ENCODE data around the gene CXCR6. TPM values are rescaled to one million over a fixed set of nuclear protein-coding genes. Genes with fewer than 3 reads are reported as not detected.

Gene CXCR6
- total RNA-seq, 2 donors from 2014 or later: not detected

GRCh38 chr3:45959201-45959600 is 15.9 kb downstream of the CXCR6 start:
- Histone ChIP-seq H3K27me3 (ENCODE audit: control insufficient read depth, insufficient read depth, low read length, poor library complexity, severe bottlenecking) (no peaks in the 10 kb centered on the region), H3K4me1 (ENCODE audit: control insufficient read depth, insufficient read depth, low read length) (no peaks in the 10 kb centered on the region), H3K9ac (ENCODE audit: extremely low read depth, low read length, poor library complexity, severe bottlenecking) (no peak overlapping the region), H3K4me3 (ENCODE audit: low read length) (no peak overlapping the region), H3K9me3 (ENCODE audit: control insufficient read depth, low read length) (no peaks in the 10 kb centered on the region), H3K27ac (ENCODE audit: low read depth, low read length) (no peak overlapping the region), H3K36me3 (ENCODE audit: control insufficient read depth, insufficient read depth, low read length) (peaks cover 81% of the 10 kb centered on the region)
- no peak overlapping the region for H3K4me3 Mint-ChIP-seq
- H3K27ac Mint-ChIP-seq: no peak overlapping the region
- TF ChIP-seq, protein P1, sequence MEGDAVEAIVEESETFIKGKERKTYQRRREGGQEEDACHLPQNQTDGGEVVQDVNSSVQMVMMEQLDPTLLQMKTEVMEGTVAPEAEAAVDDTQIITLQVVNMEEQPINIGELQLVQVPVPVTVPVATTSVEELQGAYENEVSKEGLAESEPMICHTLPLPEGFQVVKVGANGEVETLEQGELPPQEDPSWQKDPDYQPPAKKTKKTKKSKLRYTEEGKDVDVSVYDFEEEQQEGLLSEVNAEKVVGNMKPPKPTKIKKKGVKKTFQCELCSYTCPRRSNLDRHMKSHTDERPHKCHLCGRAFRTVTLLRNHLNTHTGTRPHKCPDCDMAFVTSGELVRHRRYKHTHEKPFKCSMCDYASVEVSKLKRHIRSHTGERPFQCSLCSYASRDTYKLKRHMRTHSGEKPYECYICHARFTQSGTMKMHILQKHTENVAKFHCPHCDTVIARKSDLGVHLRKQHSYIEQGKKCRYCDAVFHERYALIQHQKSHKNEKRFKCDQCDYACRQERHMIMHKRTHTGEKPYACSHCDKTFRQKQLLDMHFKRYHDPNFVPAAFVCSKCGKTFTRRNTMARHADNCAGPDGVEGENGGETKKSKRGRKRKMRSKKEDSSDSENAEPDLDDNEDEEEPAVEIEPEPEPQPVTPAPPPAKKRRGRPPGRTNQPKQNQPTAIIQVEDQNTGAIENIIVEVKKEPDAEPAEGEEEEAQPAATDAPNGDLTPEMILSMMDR (conservative IDR thresholded peaks at IDR 0.05): no peak
- no peak for DNase-seq
- no peaks in the 10 kb centered on the region for H3K9me3 Mint-ChIP-seq
- no peaks in the 10 kb centered on the region for H3K27me3 Mint-ChIP-seq (ENCODE audit: insufficient read depth)
- no peaks in the 10 kb centered on the region for H3K4me1 Mint-ChIP-seq
- peaks cover 71% of the 10 kb centered on the region for H3K36me3 Mint-ChIP-seq (ENCODE audit: low read depth)
- 91 to 100% methylated on average over 5 to 7 of the region's 7 CpGs for WGBS, 2 experiments (ENCODE audit: insufficient coverage in 1 of 2, insufficient read length in 1 of 2)

DNA sequence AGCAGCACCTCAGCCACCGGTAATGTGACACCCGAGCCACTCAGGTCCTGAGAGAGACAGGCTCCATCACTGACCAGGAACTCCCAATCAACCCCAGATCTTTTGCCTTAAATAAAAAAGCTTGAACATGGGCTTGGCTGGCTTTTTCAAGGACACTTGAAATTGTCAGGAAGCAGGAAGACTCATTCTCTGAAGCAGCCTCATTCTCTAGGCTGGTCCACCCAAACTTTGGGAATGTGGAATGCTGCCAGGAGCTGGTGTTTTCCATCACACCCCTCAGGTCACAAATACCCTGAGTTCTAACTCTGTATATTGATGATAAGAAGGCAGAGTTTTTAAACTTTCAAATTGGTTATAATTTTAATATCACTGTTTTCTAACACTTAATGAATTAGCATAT is 17.0 kb downstream of the CXCR6 start:
- 95 to 97% methylated on average over 2 of the region's 2 CpGs for WGBS, 2 experiments (ENCODE audit: insufficient coverage in 1 of 2, insufficient read length in 1 of 2)
- Mint-ChIP-seq H3K36me3 (ENCODE audit: low read depth) (peaks cover 68% of the 10 kb centered on the region), H3K9me3 (no peaks in the 10 kb centered on the region)

DNA sequence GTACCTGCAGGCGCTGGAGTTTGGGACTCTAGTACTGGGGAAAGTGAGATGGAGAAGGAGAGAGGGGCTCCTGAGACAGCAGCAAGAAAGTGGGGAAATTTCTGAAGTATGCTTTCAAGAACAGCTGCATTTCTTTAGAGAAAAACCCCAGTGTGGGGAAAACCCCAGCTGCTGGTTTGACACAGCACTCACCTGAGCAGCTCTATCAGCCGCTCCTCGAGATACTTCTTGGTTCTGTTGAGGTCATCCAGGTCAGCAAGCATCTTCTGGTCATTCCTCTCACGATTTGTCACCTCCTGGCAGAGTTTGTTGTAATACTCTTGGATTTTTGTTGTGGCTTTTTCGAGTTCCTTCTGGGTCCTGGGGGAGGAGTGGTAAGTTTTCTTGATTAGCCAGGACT is 18.8 kb downstream of the CXCR6 start:
- 95 to 100% methylated on average over 3 to 5 of the region's 5 CpGs for WGBS, 2 experiments (ENCODE audit: insufficient coverage in 1 of 2, insufficient read length in 1 of 2)

More for the DNA sequence above, 17.0 kb downstream of the CXCR6 start:
- H3K9ac ChIP-seq (ENCODE audit: extremely low read depth, low read length, poor library complexity, severe bottlenecking): no peak overlapping the region
- no peaks in the 10 kb centered on the region for H3K27me3 ChIP-seq (ENCODE audit: control insufficient read depth, insufficient read depth, low read length, poor library complexity, severe bottlenecking)
- no peaks in the 10 kb centered on the region for H3K9me3 ChIP-seq (ENCODE audit: control insufficient read depth, low read length)
- H3K27me3 Mint-ChIP-seq (ENCODE audit: insufficient read depth): no peaks in the 10 kb centered on the region
- no peak overlapping the region for H3K4me3 Mint-ChIP-seq
- no peak overlapping the region for H3K27ac Mint-ChIP-seq
- DNase-seq: no peak
- no peak overlapping the region for H3K27ac ChIP-seq (ENCODE audit: low read depth, low read length)
- no peak overlapping the region for H3K4me3 ChIP-seq (ENCODE audit: low read length)
- no peaks in the 10 kb centered on the region for H3K4me1 ChIP-seq (ENCODE audit: control insufficient read depth, insufficient read depth, low read length)
- H3K36me3 ChIP-seq (ENCODE audit: control insufficient read depth, insufficient read depth, low read length): peaks cover 81% of the 10 kb centered on the region
- TF ChIP-seq, protein P1 (conservative IDR thresholded peaks at IDR 0.05): no peak
- H3K4me1 Mint-ChIP-seq: no peaks in the 10 kb centered on the region

More for the DNA sequence above, 18.8 kb downstream of the CXCR6 start:
- H3K9me3 ChIP-seq (ENCODE audit: control insufficient read depth, low read length): no peaks in the 10 kb centered on the region
- no peaks in the 10 kb centered on the region for H3K4me1 ChIP-seq (ENCODE audit: control insufficient read depth, insufficient read depth, low read length)
- Mint-ChIP-seq H3K36me3 (ENCODE audit: low read depth) (peaks cover 63% of the 10 kb centered on the region), H3K27ac (no peak overlapping the region), H3K4me3 (no peak overlapping the region), H3K27me3 (ENCODE audit: insufficient read depth) (no peaks in the 10 kb centered on the region), H3K4me1 (no peaks in the 10 kb centered on the region), H3K9me3 (no peaks in the 10 kb centered on the region)
- no peak overlapping the region for H3K27ac ChIP-seq (ENCODE audit: low read depth, low read length)
- H3K27me3 ChIP-seq (ENCODE audit: control insufficient read depth, insufficient read depth, low read length, poor library complexity, severe bottlenecking): no peaks in the 10 kb centered on the region
- H3K9ac ChIP-seq (ENCODE audit: extremely low read depth, low read length, poor library complexity, severe bottlenecking): no peak overlapping the region
- no peak overlapping the region for H3K4me3 ChIP-seq (ENCODE audit: low read length)
- H3K36me3 ChIP-seq (ENCODE audit: control insufficient read depth, insufficient read depth, low read length): peaks cover 72% of the 10 kb centered on the region
- no peak for DNase-seq
- TF ChIP-seq, protein P1 (conservative IDR thresholded peaks at IDR 0.05): no peak

Data from endodermal cell (in vitro differentiated cells).